ENCODE results near the gene TMC7. TPM values are rescaled to one million over a fixed set of nuclear protein-coding genes. Genes with fewer than 3 reads are reported as not detected.
A peak's percentile ranks its signal among the peaks of the same experiment; 100 is the strongest.

TMC7 gene
- total and polyA plus RNA-seq, 2 of the 13 experiments (the other 11 are each of a cell fraction or from before 2014, with no cell fraction given): 1.2 to 5.1 TPM

- TF ChIP-seq ZNF281 (CRISPR knock-in tag; IDR thresholded peaks at IDR 0.05; ENCODE audit: borderline replicate concordance) (no peak), ZSCAN25 (CRISPR knock-in tag; IDR thresholded peaks at IDR 0.05) (no peak), SOX13 (IDR thresholded peaks at IDR 0.05) (no peak), SOX13 (CRISPR knock-in tag; conservative IDR thresholded peaks at IDR 0.05 in 1 of 2, IDR thresholded peaks at IDR 0.05 in 1 of 2) (no peak), SP2 (CRISPR knock-in tag; IDR thresholded peaks at IDR 0.05) (peak; percentile 59), SIN3A (IDR thresholded peaks at IDR 0.05; ENCODE audit: borderline replicate concordance, low read depth, low read length) (no peak), FOSL2 (CRISPR knock-in tag; IDR thresholded peaks at IDR 0.05) (peak; percentile 10; the same call in 1 of the 2 replicates), HHEX (CRISPR knock-in tag; IDR thresholded peaks at IDR 0.05) (no peak), ZNF616 (CRISPR knock-in tag; IDR thresholded peaks at IDR 0.05; ENCODE audit: low read depth) (no peak), BRCA1 (CRISPR knock-in tag; IDR thresholded peaks at IDR 0.05) (no peak), ZNF782 (CRISPR knock-in tag; IDR thresholded peaks at IDR 0.05; ENCODE audit: borderline replicate concordance) (no peak; the same call in 1 of the 2 replicates), JUNB (CRISPR knock-in tag; IDR thresholded peaks at IDR 0.05; ENCODE audit: borderline replicate concordance) (no peak), ZNF576 (CRISPR knock-in tag; IDR thresholded peaks at IDR 0.05) (no peak), ZNF30 (CRISPR knock-in tag; IDR thresholded peaks at IDR 0.05) (no peak), ARHGAP35 (CRISPR knock-in tag; IDR thresholded peaks at IDR 0.05; ENCODE audit: borderline replicate concordance) (no peak), GABPA (IDR thresholded peaks at IDR 0.05; ENCODE audit: low read depth, low read length) (no peak), GABPA (CRISPR knock-in tag; IDR thresholded peaks at IDR 0.05; ENCODE audit: low read depth) (peak; percentile 89)
- TF ChIP-seq, protein P1, sequence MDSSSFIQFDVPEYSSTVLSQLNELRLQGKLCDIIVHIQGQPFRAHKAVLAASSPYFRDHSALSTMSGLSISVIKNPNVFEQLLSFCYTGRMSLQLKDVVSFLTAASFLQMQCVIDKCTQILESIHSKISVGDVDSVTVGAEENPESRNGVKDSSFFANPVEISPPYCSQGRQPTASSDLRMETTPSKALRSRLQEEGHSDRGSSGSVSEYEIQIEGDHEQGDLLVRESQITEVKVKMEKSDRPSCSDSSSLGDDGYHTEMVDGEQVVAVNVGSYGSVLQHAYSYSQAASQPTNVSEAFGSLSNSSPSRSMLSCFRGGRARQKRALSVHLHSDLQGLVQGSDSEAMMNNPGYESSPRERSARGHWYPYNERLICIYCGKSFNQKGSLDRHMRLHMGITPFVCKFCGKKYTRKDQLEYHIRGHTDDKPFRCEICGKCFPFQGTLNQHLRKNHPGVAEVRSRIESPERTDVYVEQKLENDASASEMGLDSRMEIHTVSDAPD (CRISPR knock-in tag; IDR thresholded peaks at IDR 0.05): no peak
- TF ChIP-seq, protein P2, sequence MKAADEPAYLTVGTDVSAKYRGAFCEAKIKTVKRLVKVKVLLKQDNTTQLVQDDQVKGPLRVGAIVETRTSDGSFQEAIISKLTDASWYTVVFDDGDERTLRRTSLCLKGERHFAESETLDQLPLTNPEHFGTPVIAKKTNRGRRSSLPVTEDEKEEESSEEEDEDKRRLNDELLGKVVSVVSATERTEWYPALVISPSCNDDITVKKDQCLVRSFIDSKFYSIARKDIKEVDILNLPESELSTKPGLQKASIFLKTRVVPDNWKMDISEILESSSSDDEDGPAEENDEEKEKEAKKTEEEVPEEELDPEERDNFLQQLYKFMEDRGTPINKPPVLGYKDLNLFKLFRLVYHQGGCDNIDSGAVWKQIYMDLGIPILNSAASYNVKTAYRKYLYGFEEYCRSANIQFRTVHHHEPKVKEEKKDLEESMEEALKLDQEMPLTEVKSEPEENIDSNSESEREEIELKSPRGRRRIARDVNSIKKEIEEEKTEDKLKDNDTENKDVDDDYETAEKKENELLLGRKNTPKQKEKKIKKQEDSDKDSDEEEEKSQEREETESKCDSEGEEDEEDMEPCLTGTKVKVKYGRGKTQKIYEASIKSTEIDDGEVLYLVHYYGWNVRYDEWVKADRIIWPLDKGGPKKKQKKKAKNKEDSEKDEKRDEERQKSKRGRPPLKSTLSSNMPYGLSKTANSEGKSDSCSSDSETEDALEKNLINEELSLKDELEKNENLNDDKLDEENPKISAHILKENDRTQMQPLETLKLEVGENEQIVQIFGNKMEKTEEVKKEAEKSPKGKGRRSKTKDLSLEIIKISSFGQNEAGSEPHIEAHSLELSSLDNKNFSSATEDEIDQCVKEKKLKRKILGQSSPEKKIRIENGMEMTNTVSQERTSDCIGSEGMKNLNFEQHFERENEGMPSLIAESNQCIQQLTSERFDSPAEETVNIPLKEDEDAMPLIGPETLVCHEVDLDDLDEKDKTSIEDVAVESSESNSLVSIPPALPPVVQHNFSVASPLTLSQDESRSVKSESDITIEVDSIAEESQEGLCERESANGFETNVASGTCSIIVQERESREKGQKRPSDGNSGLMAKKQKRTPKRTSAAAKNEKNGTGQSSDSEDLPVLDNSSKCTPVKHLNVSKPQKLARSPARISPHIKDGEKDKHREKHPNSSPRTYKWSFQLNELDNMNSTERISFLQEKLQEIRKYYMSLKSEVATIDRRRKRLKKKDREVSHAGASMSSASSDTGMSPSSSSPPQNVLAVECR (CRISPR knock-in tag; IDR thresholded peaks at IDR 0.05; ENCODE audit: borderline replicate concordance): peak; percentile 46; the same call in 1 of the 2 replicates
Measured at GRCh38 chr16:19094542-19095365, 111.0 kb downstream of the TMC7 start (continued).
